Transverse colon (tissue), 3 donors: ENCODE results near the gene ESR1.

ENCODE experiments used
- EP300 ChIP-seq: sonication (generic); formaldehyde crosslinking; IDR thresholded peaks from one replicate; pipeline ENCODE4 v1.6.1; 2017; ENCODE audit warnings: antibody characterized with exemption, low read depth
- POLR2A ChIP-seq: fragments of 450-650 bp; IDR thresholded peaks from one replicate; pipeline ENCODE4 v1.6.1; 2016; ENCODE audit warnings: antibody characterized with exemption, mild to moderate bottlenecking, moderate library complexity
- TF ChIP-seq, protein P1 (sequence below), 5 experiments: fragments of 200-600 bp in 3 of 5; fragments of 450-650 bp in 2 of 5; sonication (generic) in 3 of 5; IDR thresholded peaks; 1 replicate in 2 of 5; 2 replicates in 3 of 5; pipeline ENCODE4 v1.5.1; 2016 to 2017; ENCODE audit warnings: antibody characterized with exemption in 5 of 5, inconsistent platforms in 3 of 5, mild to moderate bottlenecking in 2 of 5, moderate library complexity in 1 of 5

DNA sequence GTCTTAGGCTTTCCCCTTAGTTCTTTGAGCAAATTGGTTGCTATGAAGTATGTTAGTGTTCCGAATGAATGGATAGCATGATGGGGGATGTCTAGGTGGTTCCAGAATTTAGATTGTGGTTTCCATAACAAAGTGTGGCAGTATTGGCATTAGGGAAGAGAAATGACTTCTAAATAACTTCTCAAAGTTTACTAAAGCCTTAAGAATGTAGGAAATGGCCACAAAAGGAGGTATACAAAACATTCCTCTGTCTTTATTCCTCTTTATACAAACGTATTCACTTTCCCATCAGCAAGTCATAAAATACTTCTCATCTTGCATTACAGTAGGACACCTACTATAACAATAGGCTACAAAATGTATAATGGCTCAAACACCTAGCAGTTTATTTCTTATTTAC is 279.6 kb downstream of the ESR1 start:
- TF ChIP-seq, protein P1, sequence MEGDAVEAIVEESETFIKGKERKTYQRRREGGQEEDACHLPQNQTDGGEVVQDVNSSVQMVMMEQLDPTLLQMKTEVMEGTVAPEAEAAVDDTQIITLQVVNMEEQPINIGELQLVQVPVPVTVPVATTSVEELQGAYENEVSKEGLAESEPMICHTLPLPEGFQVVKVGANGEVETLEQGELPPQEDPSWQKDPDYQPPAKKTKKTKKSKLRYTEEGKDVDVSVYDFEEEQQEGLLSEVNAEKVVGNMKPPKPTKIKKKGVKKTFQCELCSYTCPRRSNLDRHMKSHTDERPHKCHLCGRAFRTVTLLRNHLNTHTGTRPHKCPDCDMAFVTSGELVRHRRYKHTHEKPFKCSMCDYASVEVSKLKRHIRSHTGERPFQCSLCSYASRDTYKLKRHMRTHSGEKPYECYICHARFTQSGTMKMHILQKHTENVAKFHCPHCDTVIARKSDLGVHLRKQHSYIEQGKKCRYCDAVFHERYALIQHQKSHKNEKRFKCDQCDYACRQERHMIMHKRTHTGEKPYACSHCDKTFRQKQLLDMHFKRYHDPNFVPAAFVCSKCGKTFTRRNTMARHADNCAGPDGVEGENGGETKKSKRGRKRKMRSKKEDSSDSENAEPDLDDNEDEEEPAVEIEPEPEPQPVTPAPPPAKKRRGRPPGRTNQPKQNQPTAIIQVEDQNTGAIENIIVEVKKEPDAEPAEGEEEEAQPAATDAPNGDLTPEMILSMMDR (IDR thresholded peaks at IDR 0.05): no peak
- TF ChIP-seq POLR2A (no peak), EP300 (no peak)
